Kasumi-1 (cell line): ENCODE data around the gene ANO8.

Experiments used
- DNase-seq, 2 experiments: peaks; one replicate each; lab custom pipeline; 2025; lab: John Stamatoyannopoulos, UW

The ANO8 gene

DNA sequence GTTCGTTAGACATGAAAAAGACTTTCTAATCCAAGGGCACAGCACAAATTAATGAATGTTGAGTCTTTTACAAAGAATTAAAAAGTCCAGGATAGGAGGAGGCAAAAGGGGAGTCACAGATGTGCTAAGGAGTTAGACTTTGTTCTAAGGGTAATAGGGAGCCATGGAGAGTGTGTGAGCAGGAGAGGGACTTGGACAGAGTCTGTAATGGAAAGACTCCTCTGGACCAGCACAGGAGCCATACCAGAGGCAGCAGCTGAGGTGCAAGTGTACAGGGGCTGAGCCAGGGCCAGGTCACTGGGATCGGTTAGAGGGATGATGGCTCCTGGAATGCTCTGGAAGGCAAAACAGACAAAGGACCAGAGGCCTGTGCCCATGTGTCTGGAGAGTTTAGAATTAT is 13.2 kb upstream of the ANO8 start:
- DNase-seq: no peak

DNA sequence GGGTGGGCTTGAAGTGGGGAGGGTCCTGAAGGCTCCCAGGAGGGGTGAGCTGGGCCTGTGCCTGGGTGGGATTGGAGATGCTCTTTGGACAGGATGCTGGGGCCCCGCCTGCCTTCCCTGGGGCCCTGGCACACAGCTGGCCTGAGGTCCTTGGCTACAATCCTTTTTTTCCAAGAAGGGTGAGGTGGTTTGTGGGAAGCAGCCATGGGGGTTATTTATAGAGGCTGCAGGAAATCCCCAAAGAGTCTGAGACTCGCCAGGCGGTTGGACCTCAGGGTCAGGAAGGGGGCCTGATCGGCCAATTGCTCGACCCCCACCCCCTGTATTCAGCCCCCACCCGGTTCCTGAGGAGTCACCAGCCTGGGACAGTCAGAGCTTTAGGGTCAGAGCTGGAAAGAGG is 12.7 kb upstream of the ANO8 start:
- DNase-seq: peak in 1 of 2 experiments; percentile 23

DNA sequence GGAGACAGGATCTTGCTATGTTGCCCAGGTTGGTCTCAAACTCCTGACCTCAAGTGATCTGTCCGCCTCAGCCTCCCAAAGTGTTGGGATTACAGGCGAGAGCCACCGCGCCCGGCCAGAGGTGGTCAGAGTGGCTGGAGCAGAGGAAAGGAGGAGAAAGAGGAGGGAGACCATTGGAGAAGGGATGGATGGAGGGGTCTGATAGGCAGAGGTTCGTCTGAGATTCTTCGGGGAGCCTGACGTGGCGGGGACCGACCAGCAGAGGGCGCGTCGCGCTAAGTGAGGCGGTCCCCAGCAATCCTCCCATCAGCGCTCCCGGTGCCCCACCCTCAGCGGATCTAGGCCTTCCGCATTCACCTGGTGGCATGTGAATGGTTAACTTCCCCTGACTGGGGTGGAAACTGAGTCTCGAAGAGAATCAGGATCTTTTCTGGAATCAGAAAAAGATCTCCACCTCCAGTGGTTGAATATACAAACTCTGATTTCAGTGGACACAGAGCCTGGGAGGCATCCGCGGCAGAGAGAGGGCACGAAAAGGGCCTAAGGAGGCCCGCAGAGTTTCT is 11.5 kb upstream of the ANO8 start:
- peak; percentile 72 to 80 for DNase-seq

DNA sequence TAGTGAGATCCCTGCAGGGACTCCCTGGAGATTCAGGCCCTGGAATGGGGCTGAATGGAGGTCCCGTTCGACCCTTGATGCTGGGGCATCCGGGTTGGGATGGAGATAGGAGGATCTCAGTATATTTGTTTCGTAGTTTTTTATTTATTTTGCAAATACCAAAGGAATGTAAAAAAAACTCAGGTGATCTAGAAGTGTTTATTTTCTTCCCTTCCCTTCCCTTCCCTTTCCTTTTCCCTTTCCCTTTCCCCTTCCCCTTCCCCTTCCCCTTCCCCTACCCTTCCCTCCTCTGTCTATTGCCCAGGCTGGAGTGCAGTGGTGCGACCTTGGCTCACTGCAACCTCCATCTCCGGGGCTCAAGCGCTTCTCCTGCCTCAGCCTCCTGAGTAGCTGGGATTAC is 7.2 kb upstream of the ANO8 start:
- no peak for DNase-seq

DNA sequence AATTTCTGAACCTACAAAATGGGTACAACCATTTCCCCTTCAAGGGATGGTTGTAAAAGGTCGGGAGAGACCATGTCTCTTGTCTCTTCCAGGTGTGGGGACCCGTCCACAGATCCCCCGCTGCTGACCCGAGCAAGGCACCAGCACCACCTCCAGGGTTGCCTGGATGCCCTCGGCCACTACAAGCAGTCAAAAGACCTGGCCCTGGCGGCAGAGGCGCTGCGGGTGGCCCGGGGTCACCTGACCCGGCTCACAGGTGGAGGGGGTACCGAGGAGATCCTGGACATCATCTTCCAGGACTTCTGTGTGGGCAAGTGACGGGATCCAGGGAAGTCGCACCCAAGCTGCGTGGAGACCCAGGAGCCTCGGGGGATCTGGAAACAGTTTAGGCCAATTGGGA is 6.7 kb upstream of the ANO8 start:
- DNase-seq: no peak

DNA sequence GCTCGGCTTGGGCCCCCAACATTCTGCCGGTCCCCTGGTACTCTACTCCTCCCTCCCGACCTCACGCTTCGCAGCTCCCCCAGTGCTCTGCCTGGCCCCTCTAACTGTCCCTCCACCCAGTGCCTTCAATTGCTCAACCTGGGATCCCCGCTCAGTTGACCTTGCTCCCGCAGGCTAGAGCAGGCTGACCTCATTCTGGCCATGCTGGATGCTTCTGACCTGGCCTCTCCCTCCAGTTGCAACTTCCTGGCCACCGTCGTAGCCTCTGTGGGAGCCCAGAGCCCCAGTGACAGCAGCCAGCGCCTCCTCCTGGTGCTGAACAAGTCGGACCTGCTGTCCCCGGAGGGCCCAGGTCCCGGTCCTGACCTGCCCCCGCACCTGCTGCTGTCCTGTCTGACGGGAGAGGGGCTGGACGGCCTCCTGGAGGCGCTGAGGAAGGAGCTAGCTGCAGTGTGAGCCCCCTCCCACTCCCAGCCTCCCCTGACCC is 6.3 kb upstream of the ANO8 start:
- DNase-seq: no peak

DNA sequence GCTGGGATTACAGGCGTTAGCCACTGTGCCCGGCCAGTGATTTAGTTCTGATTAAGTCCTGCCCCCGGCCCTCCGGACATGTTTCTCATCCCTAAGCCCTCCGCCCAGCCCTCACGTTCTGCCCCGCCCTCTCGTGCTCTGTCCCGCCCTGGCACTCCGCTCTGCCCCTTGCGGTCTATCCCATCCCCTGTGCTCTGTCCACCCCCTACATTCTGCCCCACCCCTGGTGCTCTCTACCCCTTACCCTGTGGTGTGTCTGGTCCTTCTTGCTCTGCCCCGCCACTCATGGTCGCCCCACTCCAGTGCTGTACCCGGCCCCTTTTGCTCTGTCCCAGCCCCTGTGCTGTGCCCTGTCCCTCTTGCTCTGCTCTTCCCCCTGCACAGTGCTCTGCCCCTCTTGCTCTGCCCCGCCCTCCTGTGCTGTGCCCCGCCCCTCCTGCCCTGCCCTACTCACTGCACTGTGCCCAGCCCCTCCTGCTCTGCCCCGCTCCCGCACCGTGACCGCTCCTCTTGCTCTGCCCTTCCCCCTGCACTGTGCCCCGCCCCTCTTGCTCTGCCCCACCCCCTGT is 5.7 kb upstream of the ANO8 start:
- DNase-seq: no peak

DNA sequence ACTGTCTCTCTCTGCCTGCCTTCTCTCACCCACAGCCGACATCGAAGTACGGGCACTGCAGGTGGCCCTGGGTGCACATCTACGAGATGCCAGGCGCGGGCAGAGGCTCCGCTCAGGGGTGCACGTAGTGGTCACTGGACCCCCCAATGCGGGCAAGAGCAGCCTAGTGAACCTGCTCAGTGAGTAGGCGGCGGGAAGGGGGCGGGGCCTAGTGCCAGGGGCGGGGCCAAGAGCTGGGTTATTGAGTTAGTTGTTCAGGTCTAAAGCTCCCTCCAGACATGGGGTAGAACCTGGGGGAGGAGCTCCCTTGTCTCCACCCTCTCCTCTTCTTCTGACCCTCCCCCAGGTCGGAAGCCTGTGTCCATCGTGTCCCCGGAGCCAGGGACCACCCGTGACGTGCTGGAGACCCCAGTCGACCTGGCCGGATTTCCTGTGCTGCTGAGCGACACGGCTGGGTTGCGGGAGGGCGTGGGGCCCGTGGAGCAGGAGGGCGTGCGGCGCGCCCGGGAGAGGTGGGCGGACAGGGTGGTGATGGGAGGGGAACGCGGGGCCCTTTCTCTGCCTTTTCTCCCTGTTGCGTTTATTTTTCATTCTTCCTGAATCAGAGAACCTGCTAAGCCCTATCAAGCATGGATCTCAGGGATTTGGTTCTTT is 4.6 kb upstream of the ANO8 start:
- no peak for DNase-seq

DNA sequence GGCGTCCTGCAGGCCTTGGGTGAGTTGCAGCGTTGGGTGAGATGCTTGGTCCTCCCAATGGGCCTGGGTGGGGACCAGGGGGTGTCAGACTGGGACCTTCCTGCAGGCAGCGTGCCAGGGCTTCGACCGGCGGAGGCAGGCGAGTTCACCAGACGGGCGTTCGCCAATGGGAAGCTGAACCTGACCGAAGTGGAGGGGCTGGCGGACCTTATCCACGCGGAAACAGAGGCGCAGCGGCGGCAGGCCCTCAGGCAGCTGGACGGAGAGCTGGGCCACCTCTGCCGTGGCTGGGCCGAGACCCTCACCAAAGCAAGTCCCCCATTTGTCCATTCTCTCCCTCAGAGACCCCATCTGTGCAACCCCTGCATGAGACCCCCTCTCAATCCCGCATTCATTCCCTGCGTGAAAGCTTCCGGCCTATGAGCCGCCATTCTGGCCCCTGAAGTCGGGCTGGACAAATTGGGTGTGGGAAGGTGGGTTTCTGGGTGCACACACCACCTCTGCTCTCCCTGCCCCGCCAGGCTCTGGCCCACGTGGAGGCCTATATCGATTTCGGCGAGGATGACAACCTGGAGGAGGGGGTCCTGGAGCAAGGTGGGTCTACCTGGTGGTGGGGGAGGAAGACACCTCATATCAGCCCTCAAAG is 3.9 kb upstream of the ANO8 start:
- DNase-seq: no peak

DNA sequence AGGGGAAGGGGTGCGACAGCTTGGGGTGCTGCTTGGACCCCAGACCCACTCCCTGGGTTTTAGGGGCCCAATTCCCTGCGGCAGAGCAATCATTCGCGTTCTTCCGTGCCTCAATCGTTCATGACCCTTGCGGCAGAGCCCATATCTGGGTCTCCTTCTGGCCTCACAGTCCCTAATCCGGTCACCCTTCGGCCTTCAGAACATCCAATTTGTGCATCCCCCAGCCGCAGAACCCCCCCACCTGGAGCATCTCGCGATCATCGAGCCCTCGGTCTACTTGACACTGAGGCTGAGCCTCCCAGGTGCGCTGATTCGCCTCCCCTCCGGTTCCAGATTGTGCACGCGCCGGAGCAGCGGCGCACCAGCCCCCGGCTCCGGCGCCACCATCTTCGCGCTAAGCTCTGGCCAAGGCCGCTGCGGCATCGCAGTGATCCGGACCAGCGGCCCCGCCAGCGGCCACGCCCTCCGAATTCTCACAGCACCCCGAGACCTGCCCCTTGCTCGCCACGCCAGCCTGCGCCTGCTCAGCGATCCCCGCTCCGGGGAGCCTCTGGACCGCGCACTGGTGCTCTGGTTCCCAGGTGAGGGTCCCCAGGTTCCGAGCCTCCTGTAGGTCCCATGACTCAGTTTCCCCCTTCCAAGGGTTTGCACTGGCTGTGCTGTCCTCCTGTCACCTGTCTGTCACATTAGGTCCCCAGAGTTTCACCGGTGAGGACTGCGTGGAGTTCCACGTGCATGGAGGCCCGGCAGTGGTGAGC is 3.2 kb upstream of the ANO8 start:
- DNase-seq: no peak

DNA sequence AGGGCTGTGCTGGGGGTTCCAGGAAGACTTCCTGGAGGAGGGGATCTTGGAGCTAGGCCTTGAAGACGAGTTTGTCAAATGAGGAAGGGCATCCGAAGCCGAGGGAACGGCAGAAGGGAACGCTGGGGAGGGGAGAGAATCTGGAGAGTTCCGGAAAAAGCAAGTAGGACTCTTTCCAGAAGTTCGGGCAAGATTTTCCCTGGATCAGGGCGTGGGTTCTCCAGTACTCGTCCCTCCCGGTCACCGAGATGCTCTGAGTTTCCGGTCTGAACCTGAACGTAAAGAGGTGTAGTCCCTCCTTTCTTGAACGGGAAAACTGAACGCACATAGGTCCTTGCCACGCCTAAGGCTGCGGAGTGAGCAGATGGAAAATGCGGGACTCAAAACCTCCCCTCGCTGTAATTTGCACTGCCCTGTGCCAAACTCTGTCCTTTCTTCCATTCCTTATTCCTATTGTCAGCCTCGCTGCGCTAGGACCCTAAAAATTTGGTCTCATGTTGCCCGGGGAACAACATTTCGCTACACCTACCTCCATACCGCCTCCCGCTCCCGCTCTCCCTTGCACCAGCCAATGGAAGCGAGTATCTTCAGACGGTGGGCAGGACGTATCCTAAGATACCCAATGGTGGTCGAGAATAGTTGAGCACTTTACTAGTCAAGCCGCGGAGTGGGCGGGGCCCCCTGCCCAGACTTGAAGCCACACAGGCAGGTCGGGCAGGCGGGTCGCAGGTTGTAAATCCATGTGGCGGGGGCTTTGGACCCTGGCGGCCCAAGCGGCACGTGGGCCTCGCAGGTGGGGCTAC is 2.4 kb upstream of the ANO8 start, which contains the start of gene GTPBP3:
TSS of gene GTPBP3 (plus strand) at position 682 of the 803 bp plus-strand sequence. CDS start at position 741, 59 bp downstream.
- peak; percentile 99 to 100 for DNase-seq

DNA sequence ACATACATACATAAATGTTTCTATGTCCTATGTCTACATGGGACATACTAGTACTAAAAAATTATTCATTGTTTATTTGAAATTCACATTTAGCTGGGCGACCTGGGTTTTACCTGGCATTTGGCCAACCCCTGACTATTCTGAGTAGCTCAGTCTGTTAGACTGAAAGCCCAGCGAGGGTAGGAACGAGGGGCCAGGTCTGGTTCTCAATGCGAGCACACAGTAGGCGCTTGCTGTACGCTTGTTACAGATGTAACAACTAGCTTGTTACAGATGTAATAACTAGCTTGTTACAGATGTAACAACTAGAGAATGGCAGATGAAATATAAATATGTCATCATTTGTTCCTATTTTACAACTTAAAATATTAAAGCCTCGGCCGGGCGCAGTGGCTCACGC is 920 bp upstream of the ANO8 start:
- no peak for DNase-seq

DNA sequence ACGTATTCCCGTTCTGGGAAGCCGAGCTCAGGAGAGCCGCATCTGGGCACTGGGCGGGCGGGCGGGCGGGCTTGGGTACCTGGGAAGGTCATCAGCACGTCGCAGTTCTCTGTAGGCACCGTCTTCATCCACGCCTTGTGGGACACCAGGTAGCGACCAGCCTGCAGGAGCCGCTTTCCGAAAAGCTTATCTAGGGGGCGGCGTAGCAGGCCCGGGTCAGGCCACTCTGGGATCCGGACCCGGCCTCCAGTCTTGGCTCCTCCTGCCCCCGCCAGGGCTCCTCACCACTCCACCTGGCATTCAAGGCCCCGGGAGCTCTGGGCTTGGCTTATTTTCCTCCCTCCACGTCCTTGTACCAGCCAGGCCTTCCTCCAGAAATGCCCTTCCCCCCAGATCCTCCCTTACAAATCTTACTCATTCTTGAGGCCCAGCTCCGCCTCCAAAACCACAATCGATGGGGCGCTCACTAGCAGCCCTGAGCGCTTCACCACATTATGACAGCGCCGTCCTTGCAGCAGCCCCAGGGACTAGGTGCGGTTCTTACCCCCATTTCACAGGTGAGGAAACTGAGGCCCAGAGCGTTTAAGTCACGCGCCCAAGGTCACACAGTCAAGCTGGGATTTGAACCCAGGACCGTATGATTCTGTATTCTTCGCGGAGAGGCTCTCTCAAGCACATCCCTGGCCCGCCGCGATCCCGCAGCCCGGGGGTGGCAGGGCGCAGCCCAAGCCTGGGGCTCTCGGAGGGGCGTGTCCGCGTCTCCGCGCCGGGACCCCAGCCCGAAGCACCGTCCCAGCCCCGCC is 843 bp downstream of the ANO8 start:
- DNase-seq: peak; percentile 63 to 75

DNA sequence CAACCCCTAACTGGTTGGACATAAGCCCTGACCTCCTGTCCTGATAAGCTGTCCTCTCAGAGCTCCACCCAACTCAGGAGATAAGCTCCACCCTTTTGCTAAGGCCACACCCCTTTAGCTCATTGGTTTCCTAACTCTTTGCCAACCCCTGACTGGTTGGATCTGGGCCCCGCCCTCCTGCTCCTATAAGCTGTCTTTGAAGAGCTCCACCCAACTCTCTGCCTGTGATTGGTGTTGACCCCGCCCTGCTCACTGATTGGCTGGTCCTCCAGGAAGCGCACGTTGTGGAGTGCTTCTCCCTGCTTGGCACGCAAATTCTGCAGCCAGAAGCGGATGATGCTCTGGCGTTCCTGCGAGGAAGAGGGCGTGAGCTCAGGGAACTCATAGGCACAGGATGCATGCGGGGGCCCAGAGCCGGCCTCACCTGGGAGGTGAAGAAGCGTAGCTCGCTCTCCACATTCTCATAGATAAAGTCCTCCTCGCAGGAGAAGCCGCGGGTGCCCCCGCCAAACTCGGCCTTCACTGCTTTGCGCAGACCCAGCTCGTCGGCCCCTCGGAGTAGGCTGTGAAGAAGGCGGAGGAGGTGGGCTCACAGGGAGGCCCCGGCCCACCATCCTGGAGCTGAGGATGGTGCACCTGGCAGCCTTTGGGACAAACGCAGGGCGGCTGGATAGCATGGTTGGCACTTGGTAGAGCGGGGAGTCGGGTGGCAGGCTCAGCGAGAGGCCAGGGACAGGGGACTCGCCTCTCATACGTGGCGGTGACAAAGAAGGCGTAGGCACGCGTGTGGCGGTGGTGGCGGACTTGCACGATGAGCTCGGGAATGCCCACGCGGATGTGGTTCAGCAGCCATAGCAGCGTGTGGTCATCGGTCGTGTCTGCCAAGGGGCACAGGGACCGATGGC is 1.7 kb downstream of the ANO8 start:
- peak in 1 of 2 experiments; percentile 34 for DNase-seq

DNA sequence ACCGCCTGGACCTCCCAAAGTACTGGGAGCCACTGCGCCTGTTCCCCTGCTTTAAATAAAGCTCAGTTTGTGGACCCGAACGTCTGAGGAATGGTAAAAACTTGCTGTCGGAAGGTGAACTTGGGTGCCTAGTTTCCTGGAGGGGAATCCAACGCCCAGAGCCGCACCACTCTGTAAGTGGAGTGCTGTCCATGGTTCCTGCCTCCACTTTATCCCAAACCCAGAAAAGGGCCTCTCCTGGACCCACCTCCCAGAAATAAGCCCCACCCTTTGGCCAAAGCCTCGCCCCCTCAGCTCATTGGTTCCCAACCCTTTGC is 2.3 kb downstream of the ANO8 start:
- no peak for DNase-seq

DNA sequence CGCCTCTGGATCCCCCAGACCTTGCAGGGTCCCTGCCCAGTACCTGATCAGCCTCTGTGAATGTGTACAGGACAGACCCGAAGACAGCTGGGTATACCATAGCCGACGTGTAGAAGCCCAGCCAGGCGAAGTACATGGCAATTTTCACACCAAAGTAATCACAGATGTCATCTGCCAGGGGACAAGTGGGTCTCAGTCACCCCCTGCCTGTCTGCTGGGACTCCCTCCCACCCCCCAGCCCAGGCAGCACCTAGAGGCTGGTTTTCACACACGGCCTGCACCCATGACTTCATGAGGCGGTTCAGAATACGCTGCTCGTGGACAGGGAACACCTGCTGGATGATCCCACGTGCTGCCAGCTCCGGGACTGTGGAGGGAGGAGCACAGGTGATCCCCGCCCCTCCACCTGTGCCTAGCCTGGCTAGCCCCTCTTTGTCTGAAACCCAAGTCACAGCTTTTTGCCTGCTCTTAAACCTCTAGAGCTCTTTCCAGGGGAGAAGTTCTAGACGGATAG is 3.6 kb downstream of the ANO8 start:
- DNase-seq: no peak

DNA sequence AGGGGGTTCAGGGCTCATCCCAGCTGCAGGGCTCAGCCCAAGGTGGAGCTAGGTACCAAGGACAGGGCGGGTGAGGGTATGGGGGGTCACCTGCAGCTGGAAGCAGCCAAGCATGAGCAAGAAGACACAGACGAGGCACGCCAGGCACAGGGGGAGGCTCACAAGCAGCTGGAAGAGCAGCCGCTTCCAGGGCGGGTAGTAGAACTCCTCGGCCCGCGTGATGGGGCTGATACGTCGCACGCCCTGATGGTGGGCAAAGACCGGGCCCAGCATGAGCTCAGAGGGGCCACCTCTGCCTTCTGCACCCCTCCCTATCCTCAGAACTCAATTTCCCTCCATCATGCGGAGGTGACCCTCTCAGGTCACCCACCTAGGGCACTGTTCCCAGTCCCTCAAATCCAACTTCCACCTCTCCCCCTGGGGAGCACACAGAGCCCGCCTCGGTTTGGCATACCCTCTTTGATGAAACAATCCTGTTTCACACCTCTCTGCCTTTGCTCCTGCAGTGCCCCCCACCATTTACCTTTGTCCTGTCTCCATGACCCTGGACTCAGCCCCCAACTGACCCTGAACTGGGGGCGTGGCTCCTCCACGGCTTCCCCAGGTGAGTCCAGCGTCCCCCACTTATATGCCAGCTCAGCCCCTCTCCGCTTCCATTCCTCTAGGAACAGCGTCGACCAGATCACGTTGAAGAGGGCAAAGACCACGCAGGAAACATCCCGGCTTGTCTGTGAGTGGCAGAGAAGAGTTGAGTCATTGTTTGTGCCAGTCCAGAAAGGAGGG is 4.2 kb downstream of the ANO8 start:
- DNase-seq: no peak

DNA sequence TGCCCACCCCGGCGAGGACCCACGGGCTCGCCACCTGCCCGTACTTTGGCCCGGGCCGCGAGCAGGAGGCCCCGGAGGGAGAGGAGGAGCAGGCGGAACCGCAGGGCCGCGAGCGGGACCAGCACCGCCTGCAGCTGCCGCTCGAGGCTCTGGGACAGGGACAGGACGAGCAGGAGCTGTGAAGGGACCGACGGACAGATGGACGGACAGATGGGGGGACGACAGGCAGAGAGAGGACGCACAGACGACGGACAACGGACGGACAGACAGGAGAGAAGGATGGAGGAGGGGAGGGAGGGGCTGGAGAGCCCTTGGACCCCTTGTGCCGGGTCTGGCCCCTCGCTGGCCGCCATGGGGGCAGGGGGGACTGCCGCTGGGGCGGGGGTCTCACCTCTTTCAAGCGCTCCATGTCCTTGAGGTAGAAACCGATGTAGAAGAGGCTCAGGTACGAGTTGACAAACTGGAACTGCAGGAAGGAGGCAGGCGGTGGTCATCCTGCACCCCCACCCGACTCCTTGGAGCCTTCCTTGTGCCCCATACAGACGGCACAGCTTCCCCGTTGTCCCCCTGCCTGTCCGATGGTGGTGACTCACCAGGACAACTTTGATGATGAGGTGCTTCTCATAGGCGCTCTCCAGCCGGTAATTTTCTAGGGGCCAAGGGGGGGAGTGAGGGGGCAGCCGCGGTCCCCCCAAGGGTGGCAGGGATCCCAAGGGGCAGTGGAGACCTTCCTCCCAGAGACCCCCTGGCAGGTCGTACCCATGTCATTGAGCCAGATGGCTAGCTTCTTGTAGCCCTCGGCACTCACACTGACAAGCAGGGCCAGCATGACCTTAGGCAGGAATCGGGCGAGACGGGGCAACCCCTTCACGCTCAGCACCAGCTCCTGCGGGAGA is 5.0 kb downstream of the ANO8 start:
- DNase-seq: no peak
